Loucy (cell line): ENCODE measurements around the gene UBE3D.
"Not testable (repeated sequence)": the region's sequence is repeated elsewhere in the genome, so short reads cannot be mapped to it uniquely, and the experiment has no call there.

Experiments
- H2AFZ ChIP-seq: fragments of 200-600 bp; sonication (generic); 2 replicates; pipeline ENCODE4 v1.6.0; 2016; ENCODE audit warnings: antibody characterized with exemption, mild to moderate bottlenecking, low read length, moderate library complexity
- H3F3A ChIP-seq: fragments of 200-600 bp; 2 replicates; pipeline ENCODE4 v1.6.0; 2016; ENCODE audit warnings: antibody characterized with exemption, low read depth, mild to moderate bottlenecking
- H3K27me3 ChIP-seq: fragments of 200-600 bp; sonication (generic); 2 replicates; pipeline ENCODE4 v1.6.1; 2014; ENCODE audit warnings: low read length, mild to moderate bottlenecking; ENCODE audit not compliant: insufficient read depth, poor library complexity, severe bottlenecking
- H3K36me3 ChIP-seq: fragments of 200-600 bp; sonication (generic); 2 replicates; pipeline ENCODE4 v1.6.1; 2016; ENCODE audit warnings: low read length; ENCODE audit not compliant: insufficient read depth
- H3K4me1 ChIP-seq: fragments of 200-600 bp; sonication (generic); 2 replicates; pipeline ENCODE4 v1.5.1; 2014; ENCODE audit warnings: low read length, mild to moderate bottlenecking; ENCODE audit not compliant: insufficient read depth, poor library complexity, severe bottlenecking
- H3K4me2 ChIP-seq: fragments of 200-600 bp; sonication (generic); 2 replicates; pipeline ENCODE4 v1.6.0; 2014; ENCODE audit warnings: antibody characterized with exemption, low read length, low read depth, mild to moderate bottlenecking; ENCODE audit not compliant: poor library complexity, severe bottlenecking
- H3K4me3 ChIP-seq: fragments of 200-600 bp; sonication (generic); 2 replicates; pipeline ENCODE4 v1.5.1; 2014; ENCODE audit warnings: low read length, mild to moderate bottlenecking, mixed read lengths; ENCODE audit not compliant: poor library complexity, severe bottlenecking
- H3K79me2 ChIP-seq: fragments of 200-600 bp; sonication (generic); 2 replicates; pipeline ENCODE4 v1.6.1; 2014; ENCODE audit warnings: low read length; ENCODE audit not compliant: insufficient read depth
- H3K9ac ChIP-seq: fragments of 200-600 bp; sonication (generic); 2 replicates; pipeline ENCODE4 v1.6.0; 2014; ENCODE audit warnings: mild to moderate bottlenecking, low read depth, low read length, moderate library complexity; ENCODE audit not compliant: poor library complexity, severe bottlenecking
- H3K9me2 ChIP-seq: fragments of 200-600 bp; sonication (generic); replicated peaks from 2 replicates; pipeline ENCODE4 v1.6.1; 2016; ENCODE audit warnings: low read depth, low read length, mixed read lengths
- H3K9me3 ChIP-seq: fragments of 200-600 bp; sonication (generic); 2 replicates; pipeline ENCODE4 v1.6.1; 2014; ENCODE audit warnings: mild to moderate bottlenecking, antibody characterized with exemption, low read length, low read depth; ENCODE audit not compliant: insufficient read depth
- H4K20me1 ChIP-seq: fragments of 200-600 bp; sonication (generic); 2 replicates; pipeline ENCODE4 v1.6.0; 2014; ENCODE audit warnings: antibody characterized with exemption, low read length, mild to moderate bottlenecking; ENCODE audit not compliant: insufficient read depth, poor library complexity, severe bottlenecking
- EZH2phosphoT487 ChIP-seq: fragments of 200-600 bp; IDR thresholded peaks from 2 replicates; pipeline ENCODE4 v1.6.1; 2018; ENCODE audit warnings: antibody characterized with exemption, mild to moderate bottlenecking, moderate library complexity, borderline replicate concordance
- TF ChIP-seq, protein P1 (sequence below): fragments of 200-600 bp; sonication (generic); conservative IDR thresholded peaks from 2 replicates; pipeline ENCODE4 v1.5.1; 2014; ENCODE audit warnings: mild to moderate bottlenecking, antibody characterized with exemption, low read length

The UBE3D gene

DNA sequence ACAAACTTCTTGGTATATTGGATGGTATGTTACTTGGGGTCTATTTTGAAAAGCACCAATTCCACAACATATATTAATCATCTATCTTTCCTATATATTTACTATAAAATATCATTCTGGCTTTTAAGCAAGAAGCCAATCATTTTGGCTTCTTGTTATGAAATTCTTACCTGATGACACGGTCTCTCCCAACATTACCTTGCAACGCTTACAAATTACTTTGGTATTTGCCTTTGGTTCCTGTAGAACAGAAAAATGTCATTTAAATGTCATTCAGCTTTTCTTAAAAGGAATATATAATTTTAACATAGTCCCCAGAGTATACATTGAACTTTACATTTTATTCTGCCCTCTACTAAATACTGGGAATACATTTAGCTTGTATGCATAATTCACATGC, 27.4 kb downstream of the UBE3D start:
- no peak overlapping the region for H3K4me3 ChIP-seq
- H4K20me1 ChIP-seq: no peaks in the 10 kb centered on the region
- H3K79me2 ChIP-seq: no peaks in the 10 kb centered on the region
- no peaks in the 10 kb centered on the region for H3F3A ChIP-seq
- H3K9ac ChIP-seq: no peak overlapping the region
- no peaks in the 10 kb centered on the region for H3K9me2 ChIP-seq
- no peaks in the 10 kb centered on the region for H3K9me3 ChIP-seq
- no peaks in the 10 kb centered on the region for H3K27me3 ChIP-seq
- TF ChIP-seq, protein P1, sequence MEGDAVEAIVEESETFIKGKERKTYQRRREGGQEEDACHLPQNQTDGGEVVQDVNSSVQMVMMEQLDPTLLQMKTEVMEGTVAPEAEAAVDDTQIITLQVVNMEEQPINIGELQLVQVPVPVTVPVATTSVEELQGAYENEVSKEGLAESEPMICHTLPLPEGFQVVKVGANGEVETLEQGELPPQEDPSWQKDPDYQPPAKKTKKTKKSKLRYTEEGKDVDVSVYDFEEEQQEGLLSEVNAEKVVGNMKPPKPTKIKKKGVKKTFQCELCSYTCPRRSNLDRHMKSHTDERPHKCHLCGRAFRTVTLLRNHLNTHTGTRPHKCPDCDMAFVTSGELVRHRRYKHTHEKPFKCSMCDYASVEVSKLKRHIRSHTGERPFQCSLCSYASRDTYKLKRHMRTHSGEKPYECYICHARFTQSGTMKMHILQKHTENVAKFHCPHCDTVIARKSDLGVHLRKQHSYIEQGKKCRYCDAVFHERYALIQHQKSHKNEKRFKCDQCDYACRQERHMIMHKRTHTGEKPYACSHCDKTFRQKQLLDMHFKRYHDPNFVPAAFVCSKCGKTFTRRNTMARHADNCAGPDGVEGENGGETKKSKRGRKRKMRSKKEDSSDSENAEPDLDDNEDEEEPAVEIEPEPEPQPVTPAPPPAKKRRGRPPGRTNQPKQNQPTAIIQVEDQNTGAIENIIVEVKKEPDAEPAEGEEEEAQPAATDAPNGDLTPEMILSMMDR: no peak
- TF ChIP-seq EZH2phosphoT487: no peak
- no peak overlapping the region for H2AFZ ChIP-seq
- peaks cover 5% of the 10 kb centered on the region for H3K4me1 ChIP-seq
- H3K4me2 ChIP-seq: no peak overlapping the region
- no peaks in the 10 kb centered on the region for H3K36me3 ChIP-seq

DNA sequence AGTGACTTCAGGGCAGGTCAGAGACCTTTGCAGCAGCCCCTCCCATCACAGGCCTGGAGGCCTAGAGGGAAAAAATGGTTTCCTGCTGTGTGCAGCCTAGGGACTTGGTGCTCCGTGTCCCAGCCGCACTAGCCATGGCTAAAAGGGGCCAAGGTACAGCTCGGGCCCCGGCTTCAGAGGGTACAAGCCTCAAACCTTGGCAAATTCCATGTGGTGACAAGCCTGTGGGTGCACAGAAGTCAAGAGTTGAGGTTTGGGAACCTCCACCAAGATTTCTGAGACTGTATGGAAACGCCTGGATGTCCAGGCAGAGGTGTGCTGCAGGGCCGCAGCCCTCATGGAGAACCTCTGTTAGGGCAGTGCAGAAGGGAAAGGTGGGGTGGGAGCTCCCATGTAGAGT, 34.0 kb downstream of the UBE3D start:
- no peak overlapping the region for H2AFZ ChIP-seq
- H3K9ac ChIP-seq: no peak overlapping the region
- peaks cover 10% of the 10 kb centered on the region; the same call in 1 of the 2 replicates for H3K36me3 ChIP-seq
- no peaks in the 10 kb centered on the region for H3K9me2 ChIP-seq
- TF ChIP-seq, protein P1: no peak
- TF ChIP-seq EZH2phosphoT487: no peak
- no peak overlapping the region for H3K4me3 ChIP-seq
- no peaks in the 10 kb centered on the region for H3K27me3 ChIP-seq
- H3K4me1 ChIP-seq: no peaks in the 10 kb centered on the region
- H3K9me3 ChIP-seq: peaks cover 13% of the 10 kb centered on the region; the same call in 1 of the 2 replicates
- no peak overlapping the region for H3K4me2 ChIP-seq
- H4K20me1 ChIP-seq: no peaks in the 10 kb centered on the region
- H3F3A ChIP-seq: no peaks in the 10 kb centered on the region
- H3K79me2 ChIP-seq: no peaks in the 10 kb centered on the region

DNA sequence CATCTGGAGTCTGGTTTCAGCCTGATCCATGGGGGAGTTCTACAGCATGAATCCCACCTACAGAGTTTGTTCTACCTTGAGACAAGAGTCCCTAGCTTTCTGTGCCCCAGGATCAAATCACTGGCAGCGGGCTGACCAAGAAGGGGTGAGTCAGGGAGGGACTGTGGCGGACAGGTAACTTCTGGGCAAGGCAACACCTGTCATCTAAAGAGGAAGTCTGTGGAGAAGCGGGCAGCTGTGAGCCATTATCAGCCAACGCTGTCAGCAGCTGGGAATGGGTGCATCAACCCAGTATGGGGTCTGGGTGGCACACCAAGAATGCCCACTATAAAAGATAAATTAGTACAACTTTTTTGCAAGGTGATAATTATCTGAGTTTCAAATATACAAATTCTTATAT, 45.9 kb downstream of the UBE3D start:
- TF ChIP-seq, protein P1: no peak
- TF ChIP-seq EZH2phosphoT487: no peak
- no peaks in the 10 kb centered on the region for H3K9me2 ChIP-seq

DNA sequence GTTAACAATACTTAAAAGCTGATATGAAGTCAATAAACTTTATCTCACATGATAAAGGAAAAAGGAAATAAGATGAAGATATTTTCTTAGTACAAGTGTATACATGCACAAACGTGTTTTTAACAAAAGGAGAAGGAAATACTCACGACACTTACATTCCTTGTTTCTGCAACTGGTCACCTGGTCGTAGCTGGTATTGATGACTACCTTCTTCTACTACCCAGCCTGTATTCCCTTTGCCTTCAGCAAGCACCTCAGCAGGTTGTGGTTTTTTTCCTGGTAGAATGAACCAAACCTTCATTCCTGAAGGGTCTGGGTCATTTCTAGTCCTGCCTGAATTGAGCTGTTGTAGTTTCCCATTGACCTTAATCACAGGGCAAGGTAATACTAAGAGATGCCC, 54.5 kb downstream of the UBE3D start:
- H3K4me1 ChIP-seq, H3K9ac ChIP-seq, H3K79me2 ChIP-seq, H3K27me3 ChIP-seq, H3K9me3 ChIP-seq, H3F3A ChIP-seq, H2AFZ ChIP-seq, H3K9me2 ChIP-seq, H3K36me3 ChIP-seq, H3K4me2 ChIP-seq, H4K20me1 ChIP-seq, H3K4me3 ChIP-seq: not testable (repeated sequence)

More for the DNA sequence above, 45.9 kb downstream of the UBE3D start:
- Histone ChIP-seq H3K9ac (no peak overlapping the region), H3F3A (no peaks in the 10 kb centered on the region), H3K4me1 (no peaks in the 10 kb centered on the region), H3K4me2 (no peak overlapping the region), H3K79me2 (no peaks in the 10 kb centered on the region), H4K20me1 (no peaks in the 10 kb centered on the region), H3K9me3 (no peaks in the 10 kb centered on the region), H2AFZ (no peak overlapping the region), H3K27me3 (no peaks in the 10 kb centered on the region), H3K4me3 (no peak overlapping the region), H3K36me3 (peaks cover 10% of the 10 kb centered on the region; the same call in 1 of the 2 replicates)
